ENCODE results near the gene TIMM21. TPM values are rescaled to one million over a fixed set of nuclear protein-coding genes. Genes with fewer than 3 reads are reported as not detected.

Gene TIMM21
- total and polyA plus RNA-seq, 9 donors: 37.9 to 50.7 (median 43.7) TPM

GRCh38 chr18:74123200-74123599 is 25.1 kb upstream of the TIMM21 start:
- H3K27ac ChIP-seq (ENCODE audit: low read length): no peak overlapping the region
- DNase-seq: no peak
- no peaks in the 10 kb centered on the region for H3K36me3 ChIP-seq (ENCODE audit: control insufficient read depth, insufficient read depth, low read length)
- no peaks in the 10 kb centered on the region for H3K9me3 ChIP-seq (replicated peaks; ENCODE audit: control insufficient read depth, low read depth, low read length)
- no CpG with 5 or more reads among the region's 6 CpGs for WGBS (ENCODE audit: insufficient coverage)
- peaks cover 4% of the 10 kb centered on the region for H3K27me3 ChIP-seq (ENCODE audit: control insufficient read depth, insufficient read depth, low read length)
- H3K4me1 ChIP-seq (ENCODE audit: control insufficient read depth, insufficient read depth, low read length): no peaks in the 10 kb centered on the region
- no peak overlapping the region for H3K4me3 ChIP-seq (ENCODE audit: low read length)

DNA sequence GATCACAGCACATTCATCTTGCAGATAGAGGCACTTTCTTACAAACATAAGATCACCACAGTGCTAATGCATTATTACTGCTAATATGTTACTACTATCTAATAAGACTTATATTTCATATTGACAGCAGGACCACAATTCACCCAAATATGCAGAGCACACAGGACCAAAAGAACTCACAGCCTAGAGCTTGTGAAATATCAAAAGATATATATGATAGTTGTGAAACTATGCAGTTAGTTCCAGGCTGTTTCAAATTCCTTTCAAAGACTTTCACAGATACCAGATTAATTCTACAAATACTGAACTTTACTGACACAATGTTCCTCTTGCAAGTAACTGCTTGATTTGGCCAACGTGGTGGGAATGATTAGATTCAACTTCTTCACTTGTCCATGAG is 23.7 kb upstream of the TIMM21 start:
- Histone ChIP-seq H3K36me3 (ENCODE audit: control insufficient read depth, insufficient read depth, low read length) (no peaks in the 10 kb centered on the region), H3K4me3 (ENCODE audit: low read length) (no peak overlapping the region), H3K27ac (ENCODE audit: low read length) (no peak overlapping the region), H3K4me1 (ENCODE audit: control insufficient read depth, insufficient read depth, low read length) (no peaks in the 10 kb centered on the region), H3K9me3 (replicated peaks; ENCODE audit: control insufficient read depth, low read depth, low read length) (no peaks in the 10 kb centered on the region), H3K27me3 (ENCODE audit: control insufficient read depth, insufficient read depth, low read length) (peaks cover 2% of the 10 kb centered on the region)
- no peak for DNase-seq
- WGBS (ENCODE audit: insufficient coverage): no CpG with 5 or more reads among the region's 1 CpG

- Histone ChIP-seq H3K4me3 (ENCODE audit: low read length) (no peak overlapping the region), H3K4me1 (ENCODE audit: control insufficient read depth, insufficient read depth, low read length) (no peaks in the 10 kb centered on the region), H3K36me3 (ENCODE audit: control insufficient read depth, insufficient read depth, low read length) (no peaks in the 10 kb centered on the region), H3K9me3 (replicated peaks; ENCODE audit: control insufficient read depth, low read depth, low read length) (no peaks in the 10 kb centered on the region), H3K27me3 (ENCODE audit: control insufficient read depth, insufficient read depth, low read length) (peaks cover 2% of the 10 kb centered on the region), H3K27ac (ENCODE audit: low read length) (no peak overlapping the region)
- 71% methylated on average over 1 of the region's 10 CpGs for WGBS (ENCODE audit: insufficient coverage)
- no peak for DNase-seq
These were observed 21.4 kb upstream of the TIMM21 start for GRCh38 chr18:74126684-74127655.

DNA sequence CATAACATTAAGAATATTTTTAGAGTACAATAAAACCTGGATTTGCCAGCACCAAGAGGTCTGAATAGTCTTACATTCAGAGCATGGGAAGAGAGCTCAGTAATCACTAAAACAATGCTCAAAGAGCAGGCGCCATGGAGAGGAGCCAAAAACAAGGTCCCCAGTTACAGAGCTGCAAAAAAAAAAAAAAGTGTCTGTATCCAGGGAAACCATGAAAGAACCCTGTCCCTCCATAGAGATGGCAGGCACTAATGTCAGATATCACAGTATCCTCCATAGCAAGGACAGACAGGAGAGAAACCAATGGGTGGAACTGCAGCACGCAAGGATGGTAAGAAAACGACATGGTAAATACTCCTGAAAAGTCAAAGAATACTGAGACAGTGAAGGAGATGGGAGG is 20.2 kb upstream of the TIMM21 start:
- WGBS (ENCODE audit: insufficient coverage): no CpG with 5 or more reads among the region's 3 CpGs
- Histone ChIP-seq H3K27me3 (ENCODE audit: control insufficient read depth, insufficient read depth, low read length) (no peaks in the 10 kb centered on the region), H3K4me1 (ENCODE audit: control insufficient read depth, insufficient read depth, low read length) (no peaks in the 10 kb centered on the region), H3K27ac (ENCODE audit: low read length) (no peak overlapping the region), H3K4me3 (ENCODE audit: low read length) (no peak overlapping the region), H3K36me3 (ENCODE audit: control insufficient read depth, insufficient read depth, low read length) (no peaks in the 10 kb centered on the region), H3K9me3 (replicated peaks; ENCODE audit: control insufficient read depth, low read depth, low read length) (no peaks in the 10 kb centered on the region)
- DNase-seq: no peak

- Histone ChIP-seq H3K27ac (ENCODE audit: low read length) (no peak overlapping the region), H3K9me3 (replicated peaks; ENCODE audit: control insufficient read depth, low read depth, low read length) (no peaks in the 10 kb centered on the region), H3K4me1 (ENCODE audit: control insufficient read depth, insufficient read depth, low read length) (no peaks in the 10 kb centered on the region), H3K36me3 (ENCODE audit: control insufficient read depth, insufficient read depth, low read length) (no peaks in the 10 kb centered on the region), H3K27me3 (ENCODE audit: control insufficient read depth, insufficient read depth, low read length) (no peaks in the 10 kb centered on the region), H3K4me3 (ENCODE audit: low read length) (no peak overlapping the region)
- no CpG with 5 or more reads among the region's 3 CpGs for WGBS (ENCODE audit: insufficient coverage)
- no peak for DNase-seq
These were observed 17.2 kb upstream of the TIMM21 start for GRCh38 chr18:74131124-74131523.

GRCh38 chr18:74132201-74132600 is 16.1 kb upstream of the TIMM21 start:
- Histone ChIP-seq H3K36me3 (ENCODE audit: control insufficient read depth, insufficient read depth, low read length) (no peaks in the 10 kb centered on the region), H3K9me3 (replicated peaks; ENCODE audit: control insufficient read depth, low read depth, low read length) (no peaks in the 10 kb centered on the region), H3K4me3 (ENCODE audit: low read length) (no peak overlapping the region), H3K27me3 (ENCODE audit: control insufficient read depth, insufficient read depth, low read length) (no peaks in the 10 kb centered on the region), H3K4me1 (ENCODE audit: control insufficient read depth, insufficient read depth, low read length) (no peaks in the 10 kb centered on the region), H3K27ac (ENCODE audit: low read length) (no peak overlapping the region)
- whole genome bisulfite sequencing (ENCODE audit: insufficient coverage): no CpG with 5 or more reads among the region's 3 CpGs
- DNase-seq: no peak

DNA sequence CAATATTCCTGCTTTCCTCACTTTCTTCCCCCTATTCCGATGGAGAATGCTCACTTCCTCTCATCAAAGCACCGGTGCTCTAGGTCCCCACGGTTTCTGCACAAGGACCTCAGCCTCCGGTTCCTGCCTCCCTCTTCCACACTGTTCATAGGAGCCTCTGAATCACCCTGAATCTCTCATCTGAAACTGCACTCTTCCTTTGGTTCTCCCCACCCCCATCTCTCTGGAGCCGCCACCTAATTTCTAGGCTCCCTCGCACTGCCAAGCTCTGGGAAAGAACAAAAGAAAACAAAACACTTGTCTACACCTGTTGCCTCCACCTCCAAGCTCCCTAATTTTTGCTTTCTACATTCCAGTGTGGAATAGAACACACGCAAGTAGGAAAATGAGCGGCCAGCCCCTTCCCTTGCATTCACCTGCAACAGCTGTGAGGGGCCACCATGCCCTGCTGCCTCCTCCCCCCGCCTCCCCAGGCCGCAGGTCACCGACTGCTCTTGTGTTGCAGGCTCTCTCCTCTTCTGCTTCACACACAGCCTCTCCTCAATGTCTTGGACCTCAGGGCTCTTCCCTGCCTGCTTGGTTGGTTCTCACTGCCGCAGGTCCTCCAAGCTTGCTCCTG is 10.3 kb upstream of the TIMM21 start:
- Histone ChIP-seq H3K4me1 (ENCODE audit: control insufficient read depth, insufficient read depth, low read length) (no peaks in the 10 kb centered on the region), H3K4me3 (ENCODE audit: low read length) (no peak overlapping the region)

DNA sequence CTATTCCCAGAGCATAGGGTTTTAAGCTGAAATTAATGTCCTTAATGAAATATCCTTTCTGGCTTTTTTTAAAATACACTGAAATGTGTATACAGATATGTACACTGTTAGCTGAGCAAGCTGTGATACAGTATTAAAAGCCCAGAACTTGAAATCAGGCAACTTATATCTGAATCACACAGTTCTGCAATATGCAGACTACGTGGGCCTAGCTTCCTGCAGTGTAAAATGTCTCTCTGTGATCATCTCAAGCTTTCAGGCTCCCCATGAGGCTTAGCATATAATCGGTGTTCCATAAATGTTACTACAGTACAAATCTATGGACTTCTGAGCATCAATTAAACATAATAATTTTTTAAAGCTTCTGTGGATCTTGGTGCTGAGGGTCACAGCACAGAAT is 8.9 kb upstream of the TIMM21 start:
- no CpG with 5 or more reads among the region's 2 CpGs for WGBS (ENCODE audit: insufficient coverage)
- DNase-seq: no peak

More for the DNA sequence above, 10.3 kb upstream of the TIMM21 start:
- H3K36me3 ChIP-seq (ENCODE audit: control insufficient read depth, insufficient read depth, low read length): no peaks in the 10 kb centered on the region
- H3K27ac ChIP-seq (ENCODE audit: low read length): no peak overlapping the region
- no peak for DNase-seq
- H3K27me3 ChIP-seq (ENCODE audit: control insufficient read depth, insufficient read depth, low read length): peaks cover 3% of the 10 kb centered on the region
- no peaks in the 10 kb centered on the region for H3K9me3 ChIP-seq (replicated peaks; ENCODE audit: control insufficient read depth, low read depth, low read length)
- 85% methylated on average over 12 of the region's 12 CpGs for WGBS (ENCODE audit: insufficient coverage)

GRCh38 chr18:74139888-74140287 is 8.4 kb upstream of the TIMM21 start:
- H3K27me3 ChIP-seq (ENCODE audit: control insufficient read depth, insufficient read depth, low read length): peaks cover 3% of the 10 kb centered on the region
- no peaks in the 10 kb centered on the region for H3K4me1 ChIP-seq (ENCODE audit: control insufficient read depth, insufficient read depth, low read length)
- H3K36me3 ChIP-seq (ENCODE audit: control insufficient read depth, insufficient read depth, low read length): no peaks in the 10 kb centered on the region
- H3K4me3 ChIP-seq (ENCODE audit: low read length): no peak overlapping the region
- WGBS (ENCODE audit: insufficient coverage): 67% methylated on average over 1 of the region's 3 CpGs
- DNase-seq: no peak
- H3K27ac ChIP-seq (ENCODE audit: low read length): no peak overlapping the region
- no peaks in the 10 kb centered on the region for H3K9me3 ChIP-seq (replicated peaks; ENCODE audit: control insufficient read depth, low read depth, low read length)

More for the DNA sequence above, 8.9 kb upstream of the TIMM21 start:
- Histone ChIP-seq H3K27me3 (ENCODE audit: control insufficient read depth, insufficient read depth, low read length) (peaks cover 3% of the 10 kb centered on the region), H3K36me3 (ENCODE audit: control insufficient read depth, insufficient read depth, low read length) (no peaks in the 10 kb centered on the region), H3K9me3 (replicated peaks; ENCODE audit: control insufficient read depth, low read depth, low read length) (no peaks in the 10 kb centered on the region), H3K4me3 (ENCODE audit: low read length) (no peak overlapping the region), H3K27ac (ENCODE audit: low read length) (no peak overlapping the region), H3K4me1 (ENCODE audit: control insufficient read depth, insufficient read depth, low read length) (no peaks in the 10 kb centered on the region)

- WGBS (ENCODE audit: insufficient coverage): no CpG with 5 or more reads among the region's 1 CpG
- DNase-seq: no peak
- Histone ChIP-seq H3K36me3 (ENCODE audit: control insufficient read depth, insufficient read depth, low read length) (no peaks in the 10 kb centered on the region), H3K27me3 (ENCODE audit: control insufficient read depth, insufficient read depth, low read length) (peaks cover 3% of the 10 kb centered on the region), H3K9me3 (replicated peaks; ENCODE audit: control insufficient read depth, low read depth, low read length) (no peaks in the 10 kb centered on the region), H3K4me1 (ENCODE audit: control insufficient read depth, insufficient read depth, low read length) (no peaks in the 10 kb centered on the region), H3K27ac (ENCODE audit: low read length) (no peak overlapping the region), H3K4me3 (ENCODE audit: low read length) (no peak overlapping the region)
These were observed 7.7 kb upstream of the TIMM21 start for GRCh38 chr18:74140582-74140981.

Measured in muscle of leg (tissue), 11 donors.